ENCODE results near the gene EVL.

GRCh38 chr14:100096656-100097055 is 31.4 kb downstream of the EVL start:
- TF ChIP-seq POLR2A (IDR thresholded peaks at IDR 0.05) (no peak), CTCF (IDR thresholded peaks at IDR 0.05) (no peak)
